Stimulated activated CD8-positive, alpha-beta memory T cell treated with anti-CD3 and anti-CD28 coated beads, Interleukin-7, amount 100 ng/mL, for 24 hours (primary cell): Measurements from ENCODE around the gene SHISAL1.

Experiments
- DNase-seq: peaks from one replicate; pipeline ENCODE4 v3.0.0-alpha.2; 2020; ENCODE audit warnings: low read depth

The SHISAL1 gene

GRCh38 chr22:44277386-44278135 is 35.2 kb downstream of the SHISAL1 start:
- no peak for DNase-seq

GRCh38 chr22:44276706-44277356 is 35.9 kb downstream of the SHISAL1 start:
- no peak for DNase-seq

GRCh38 chr22:44276041-44276440 is 36.7 kb downstream of the SHISAL1 start:
- no peak for DNase-seq

GRCh38 chr22:44275631-44275995 is 37.1 kb downstream of the SHISAL1 start:
- no peak for DNase-seq

- DNase-seq, result no peak
Observed at GRCh38 chr22:44274918-44275630, 37.7 kb downstream of the SHISAL1 start.

- no peak for DNase-seq
Observed at GRCh38 chr22:44273175-44273574, 39.6 kb downstream of the SHISAL1 start.

- no peak for DNase-seq
Observed at GRCh38 chr22:44272401-44272771, 40.4 kb downstream of the SHISAL1 start.

- no peak for DNase-seq
Observed at GRCh38 chr22:44271732-44272400, 40.9 kb downstream of the SHISAL1 start.

- DNase-seq, result no peak
Observed at GRCh38 chr22:44271010-44271500, 41.7 kb downstream of the SHISAL1 start.

- no peak for DNase-seq
Observed at GRCh38 chr22:44270556-44270880, 42.2 kb downstream of the SHISAL1 start.

GRCh38 chr22:44269757-44270555 is 42.8 kb downstream of the SHISAL1 start:
- DNase-seq, result no peak

GRCh38 chr22:44269117-44269498 is 43.6 kb downstream of the SHISAL1 start:
- DNase-seq, result no peak

- DNase-seq, result no peak
Observed at GRCh38 chr22:44268431-44269116, 44.2 kb downstream of the SHISAL1 start.

GRCh38 chr22:44267856-44268255 is 44.9 kb downstream of the SHISAL1 start:
- no peak for DNase-seq

- no peak for DNase-seq
Observed at GRCh38 chr22:44266796-44267760, 45.7 kb downstream of the SHISAL1 start.

GRCh38 chr22:44263547-44263946 is 49.2 kb downstream of the SHISAL1 start:
- DNase-seq, result no peak

- no peak for DNase-seq
Observed at GRCh38 chr22:44261861-44262595, 50.7 kb downstream of the SHISAL1 start.

GRCh38 chr22:44261164-44261860 is 51.4 kb downstream of the SHISAL1 start:
- no peak for DNase-seq
